ENCODE data around the gene C9orf85. TPM values are rescaled to one million over a fixed set of nuclear protein-coding genes. Genes with fewer than 3 reads are reported as not detected.
A peak's percentile ranks its signal among the peaks of the same experiment; 100 is the strongest.

C9orf85 gene, protein sequence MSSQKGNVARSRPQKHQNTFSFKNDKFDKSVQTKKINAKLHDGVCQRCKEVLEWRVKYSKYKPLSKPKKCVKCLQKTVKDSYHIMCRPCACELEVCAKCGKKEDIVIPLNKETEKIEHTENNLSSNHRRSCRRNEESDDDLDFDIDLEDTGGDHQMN
- polyA plus RNA-seq (2012; ENCODE audit: insufficient read depth, insufficient read length): 9.8 TPM

DNA sequence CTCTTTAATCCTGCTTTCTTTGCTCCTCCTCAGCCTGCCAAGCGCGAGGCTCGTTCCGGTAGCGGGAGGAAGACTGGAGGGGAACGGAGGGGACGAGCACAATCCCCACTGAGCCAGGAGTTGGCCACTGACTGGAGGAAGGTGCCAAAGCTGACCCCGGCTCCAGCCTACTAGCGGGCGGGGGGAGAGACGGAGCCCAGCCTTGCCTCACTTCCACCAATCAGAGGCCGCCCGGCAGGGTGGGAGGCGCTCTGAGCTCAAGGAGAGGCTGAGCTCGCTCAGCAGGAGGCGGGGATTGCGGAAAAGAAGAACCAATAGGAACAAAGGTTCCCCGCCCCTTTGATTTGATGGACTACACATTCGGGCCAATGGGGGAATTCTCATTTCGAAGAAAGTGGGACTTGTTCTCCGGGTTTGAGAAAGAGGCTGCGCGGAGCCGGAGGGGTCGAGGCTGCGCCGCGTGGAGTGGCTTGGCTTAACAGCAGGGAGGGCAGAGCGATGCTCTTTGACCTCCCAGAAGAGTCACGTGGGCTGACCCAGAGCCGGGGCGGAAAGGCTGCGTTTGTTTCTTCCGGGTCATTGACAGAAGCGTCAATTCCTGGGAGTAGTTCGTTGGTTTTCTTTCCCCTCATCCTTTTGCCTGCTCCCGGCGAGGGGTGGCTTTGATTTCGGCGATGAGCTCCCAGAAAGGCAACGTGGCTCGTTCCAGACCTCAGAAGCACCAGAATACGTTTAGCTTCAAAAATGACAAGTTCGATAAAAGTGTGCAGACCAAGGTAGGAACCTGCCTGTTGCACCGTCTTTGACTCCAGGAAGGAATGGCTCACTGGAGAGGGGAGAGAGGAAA, at the start of gene C9orf85, which contains the start of gene ABHD17B:
Gene C9orf85 (plus strand): TSS at position 579 of the 847 bp plus-strand sequence. CDS start 96 bp downstream, at position 675.
Gene ABHD17B (minus strand): TSS at position 133 of the 847 bp plus-strand sequence. CDS start 36,113 bp downstream, outside the sequence.
- peak within 1 kb of the TSS; percentile 95 for H3K4me3 ChIP-seq (ENCODE audit: low read length)
- DNase-seq (ENCODE audit: low read depth, low spot score): peak; percentile 100

DNA sequence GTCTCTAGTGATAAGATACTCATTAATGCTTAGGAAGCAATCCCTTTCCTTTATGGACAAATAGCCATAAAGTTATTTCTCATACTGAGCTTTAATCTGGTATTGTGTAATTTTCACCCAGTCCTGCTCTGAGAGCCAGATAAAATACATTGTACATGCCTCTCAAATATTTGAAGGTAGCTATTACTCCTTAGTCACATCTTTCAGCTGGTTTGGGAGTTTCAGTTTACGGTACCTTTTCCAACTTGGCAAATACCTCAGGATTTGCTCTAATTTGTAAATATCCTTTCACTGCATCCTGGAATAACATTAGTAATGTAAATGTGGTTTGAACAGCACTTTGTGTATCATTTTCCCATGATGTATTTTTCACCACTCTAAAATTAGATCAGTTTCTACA, 47.8 kb upstream of the C9orf85 start:
- no peak for DNase-seq (ENCODE audit: low read depth, low spot score)
- no peak overlapping the region for H3K4me3 ChIP-seq (ENCODE audit: low read length)

DNA sequence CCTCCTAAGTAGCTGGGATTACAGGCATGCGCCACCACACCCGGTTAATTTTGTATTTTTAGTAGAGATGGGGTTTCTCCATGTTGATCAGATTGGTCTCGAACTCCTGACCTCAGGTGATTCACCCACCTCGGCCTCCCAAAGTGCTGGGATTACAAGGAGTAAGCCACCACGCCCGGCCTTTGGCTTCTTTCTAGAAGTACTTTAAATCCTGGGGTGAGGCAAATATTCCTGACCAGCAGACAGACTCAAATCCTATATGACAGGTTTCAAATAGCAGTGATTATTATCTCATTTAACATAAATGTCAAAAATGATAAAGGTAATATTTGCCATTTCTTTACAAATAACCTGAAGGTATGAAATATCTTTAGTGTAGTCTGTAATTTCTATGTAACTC, 36.1 kb upstream of the C9orf85 start:
- DNase-seq (ENCODE audit: low read depth, low spot score): no peak
- H3K4me3 ChIP-seq (ENCODE audit: low read length): no peak overlapping the region

DNA sequence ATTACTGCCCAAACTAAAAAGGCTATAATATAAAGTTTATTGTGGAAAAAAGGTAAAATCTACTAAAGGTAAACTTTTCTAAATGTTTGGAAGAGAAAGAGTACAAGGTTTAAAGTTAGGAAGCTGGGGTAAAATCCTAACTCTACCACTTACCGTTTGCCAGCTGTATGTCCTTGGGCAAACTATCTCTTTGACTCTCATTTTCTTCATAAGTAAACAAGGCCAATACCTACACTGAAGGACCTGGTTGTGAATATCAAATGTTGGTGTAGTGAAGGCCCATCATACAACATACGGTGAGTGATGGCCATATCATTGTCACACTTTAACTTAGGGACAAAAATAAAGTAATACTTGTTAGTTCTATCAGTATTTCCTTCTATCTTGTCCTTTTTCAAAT, 35.3 kb upstream of the C9orf85 start:
- no peak for DNase-seq (ENCODE audit: low read depth, low spot score)
- no peak overlapping the region for H3K4me3 ChIP-seq (ENCODE audit: low read length)

DNA sequence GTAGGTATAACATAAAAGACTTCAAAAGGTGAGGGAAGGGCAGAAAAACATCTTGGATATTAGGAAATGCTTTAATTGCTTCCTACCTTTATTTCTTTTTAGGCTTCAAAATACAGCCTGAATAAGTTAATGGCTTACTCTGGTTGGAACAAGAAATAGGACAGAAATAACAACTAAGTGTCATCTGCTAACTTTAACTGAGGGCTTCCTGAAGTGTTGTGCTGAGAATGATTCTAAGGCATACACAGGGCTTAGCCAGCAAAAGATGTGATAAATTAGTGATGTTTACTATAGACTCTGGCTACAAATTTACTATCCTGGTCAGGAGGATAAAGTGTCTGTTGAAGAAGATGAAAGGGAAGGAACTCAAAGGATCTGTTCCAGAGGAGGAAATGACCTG, 34.6 kb upstream of the C9orf85 start:
- DNase-seq (ENCODE audit: low read depth, low spot score): no peak
- no peak overlapping the region for H3K4me3 ChIP-seq (ENCODE audit: low read length)

DNA sequence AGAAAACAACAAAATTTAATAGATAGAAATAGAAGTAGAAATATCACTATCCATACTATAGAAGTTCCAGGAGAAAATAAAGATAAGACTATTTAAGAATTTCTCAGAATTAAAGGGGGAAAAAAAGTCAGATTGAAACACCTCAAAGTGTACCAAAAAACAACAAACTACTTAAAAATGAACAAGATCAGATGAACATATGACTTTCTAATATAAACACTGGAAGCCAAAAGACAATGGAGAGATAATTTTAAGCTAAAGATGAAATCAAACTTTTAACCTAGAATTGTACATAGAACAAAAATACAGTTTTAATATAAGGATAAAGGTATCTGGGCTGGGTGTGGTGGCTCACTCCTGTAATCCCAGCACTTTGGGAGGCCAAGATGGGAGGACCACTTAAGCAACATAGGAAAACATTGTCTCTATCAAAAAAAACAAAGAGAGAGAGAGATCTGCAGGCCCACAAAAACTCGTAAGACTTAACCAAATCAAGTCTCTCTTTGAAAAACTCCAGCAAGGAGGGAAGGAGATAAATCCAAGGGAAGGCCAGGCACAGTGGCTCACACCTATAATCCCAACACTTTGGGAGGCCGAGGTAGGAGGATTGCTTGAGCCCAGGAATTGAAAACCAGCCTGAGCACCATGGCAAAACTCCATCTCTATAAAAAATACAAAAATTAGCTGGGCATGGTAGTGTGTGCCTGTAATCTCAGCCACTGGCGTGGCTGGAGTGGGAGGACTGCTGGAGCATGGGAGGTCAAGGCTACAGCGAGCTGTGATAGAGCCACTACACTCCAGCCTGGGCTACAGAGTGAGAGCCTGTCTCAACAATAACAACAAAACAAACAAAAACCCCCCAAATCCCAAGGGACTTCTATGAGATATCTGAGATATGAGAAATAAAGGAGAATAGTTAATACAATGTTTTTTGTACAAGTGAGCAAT, 32.8 kb upstream of the C9orf85 start:
- H3K4me3 ChIP-seq (ENCODE audit: low read length): no peak overlapping the region
- no peak for DNase-seq (ENCODE audit: low read depth, low spot score)

DNA sequence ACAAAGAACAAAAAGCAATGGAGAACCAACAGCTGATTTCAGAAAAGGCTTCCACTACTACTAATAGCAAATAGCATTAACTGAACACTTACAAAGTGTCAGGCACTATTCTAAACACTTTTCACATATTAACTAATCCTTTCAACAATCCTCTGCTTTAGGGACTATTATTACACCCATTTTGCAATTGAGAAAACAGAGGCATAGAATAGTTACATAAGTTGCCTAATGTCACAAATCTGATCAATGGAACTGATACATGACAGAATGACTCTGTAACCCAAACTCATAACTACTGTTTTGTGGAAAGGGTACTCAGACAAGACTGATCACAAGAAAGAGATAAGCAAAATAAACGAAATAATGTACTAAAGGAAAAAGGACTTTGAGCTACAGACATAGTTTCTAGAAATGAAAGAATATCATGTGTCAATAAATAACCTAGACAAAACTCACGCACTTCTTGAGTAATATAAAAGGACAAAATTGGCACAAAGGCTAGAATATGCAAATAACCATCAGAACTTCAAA, 31.7 kb upstream of the C9orf85 start:
- H3K4me3 ChIP-seq (ENCODE audit: low read length): no peak overlapping the region
- DNase-seq (ENCODE audit: low read depth, low spot score): no peak

DNA sequence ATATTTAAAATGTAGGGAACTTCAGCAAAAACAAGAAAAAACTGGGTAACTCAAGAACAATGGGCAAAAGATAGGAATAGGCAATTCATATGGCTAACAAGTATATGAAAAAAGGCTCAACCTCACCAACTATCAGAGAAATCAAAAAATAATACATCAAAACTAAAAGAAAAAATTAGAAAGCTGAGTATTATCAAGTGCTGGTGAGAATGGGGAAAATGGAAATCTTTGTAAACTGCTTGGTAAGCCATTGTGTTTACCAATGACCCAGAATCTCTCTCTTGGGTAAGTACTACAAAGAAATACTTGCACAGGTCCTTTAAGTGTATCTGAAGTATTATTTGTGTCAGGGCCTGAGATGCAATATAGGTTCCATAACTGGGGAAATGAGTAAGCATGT, 27.4 kb upstream of the C9orf85 start:
- no peak for DNase-seq (ENCODE audit: low read depth, low spot score)
- H3K4me3 ChIP-seq (ENCODE audit: low read length): no peak overlapping the region

DNA sequence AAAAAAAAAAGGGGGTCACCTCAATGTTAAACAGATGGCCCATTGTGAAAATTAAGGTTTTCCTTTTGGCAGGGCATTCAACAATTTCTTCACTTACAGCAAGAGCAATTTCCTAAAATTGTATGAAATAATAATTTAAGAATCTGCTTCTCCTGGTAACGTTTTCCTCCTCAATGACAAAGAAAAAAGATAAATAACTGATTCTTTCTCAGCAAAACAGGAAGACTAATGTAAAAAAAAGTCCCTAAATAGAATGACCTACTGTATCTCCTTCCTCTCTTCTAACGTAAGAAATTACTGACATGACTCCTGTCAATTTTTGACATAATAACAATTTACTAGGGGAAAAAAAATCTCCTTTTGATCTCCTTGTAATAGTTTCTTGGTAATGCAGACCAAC, 26.0 kb upstream of the C9orf85 start:
- H3K4me3 ChIP-seq (ENCODE audit: low read length): no peak overlapping the region
- DNase-seq (ENCODE audit: low read depth, low spot score): no peak

DNA sequence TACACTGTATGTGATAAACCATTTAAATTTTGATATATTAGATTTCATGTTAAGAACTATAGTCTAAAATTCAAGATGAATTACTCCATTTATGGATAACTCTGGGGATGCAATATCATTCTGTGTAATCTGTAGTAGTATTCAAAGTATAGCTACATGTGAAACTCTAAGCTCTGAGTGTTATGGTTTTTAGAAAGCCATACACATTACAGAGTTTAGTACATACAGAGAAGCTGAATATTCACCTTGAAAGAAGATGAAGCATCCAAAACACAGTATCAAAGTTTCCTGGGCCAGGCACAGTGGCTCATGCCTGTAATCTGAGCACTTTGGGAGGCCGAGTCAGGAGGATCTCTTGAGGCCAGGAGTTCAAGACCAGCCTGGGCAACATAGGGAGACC, 25.4 kb upstream of the C9orf85 start:
- no peak overlapping the region for H3K4me3 ChIP-seq (ENCODE audit: low read length)
- DNase-seq (ENCODE audit: low read depth, low spot score): no peak

DNA sequence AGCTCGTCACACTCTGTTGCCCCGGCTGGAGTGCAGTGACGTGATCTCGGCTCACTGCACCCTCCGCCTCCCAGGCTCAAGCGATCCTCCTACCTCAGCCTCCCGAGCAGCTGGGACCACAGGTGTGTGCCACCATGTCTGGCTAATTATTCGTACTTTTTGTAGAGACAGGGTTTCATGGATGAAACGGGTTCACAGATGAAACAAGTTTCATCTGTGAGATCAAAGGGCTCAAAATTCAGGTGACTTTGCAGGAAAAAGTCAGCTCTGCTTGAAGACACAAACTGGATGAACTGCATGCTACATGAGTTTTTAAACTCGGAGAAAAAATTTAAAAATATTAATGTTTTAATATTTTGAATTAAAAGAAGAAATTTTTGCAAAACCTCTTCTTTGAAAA, 24.9 kb upstream of the C9orf85 start:
- H3K4me3 ChIP-seq (ENCODE audit: low read length): no peak overlapping the region
- no peak for DNase-seq (ENCODE audit: low read depth, low spot score)

DNA sequence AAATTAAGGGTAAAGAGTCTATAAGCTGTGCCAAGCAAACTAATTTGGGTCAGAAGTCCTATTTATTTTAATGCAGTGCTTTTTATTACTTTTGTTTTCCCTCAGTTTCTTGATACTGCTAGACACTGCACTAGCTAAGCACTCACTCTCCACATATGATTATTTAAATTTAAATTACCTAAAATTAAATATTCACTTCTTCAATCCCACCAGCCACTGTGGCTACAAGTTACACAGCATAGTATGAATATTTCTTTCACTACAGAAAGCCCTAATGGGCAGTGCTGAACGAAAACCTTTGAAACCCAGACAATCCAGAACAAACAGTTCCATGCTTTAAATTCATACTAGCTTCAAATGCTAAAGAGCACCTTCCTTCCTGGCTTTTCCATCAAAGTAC, 24.1 kb upstream of the C9orf85 start:
- DNase-seq (ENCODE audit: low read depth, low spot score): no peak
- H3K4me3 ChIP-seq (ENCODE audit: low read length): no peak overlapping the region

DNA sequence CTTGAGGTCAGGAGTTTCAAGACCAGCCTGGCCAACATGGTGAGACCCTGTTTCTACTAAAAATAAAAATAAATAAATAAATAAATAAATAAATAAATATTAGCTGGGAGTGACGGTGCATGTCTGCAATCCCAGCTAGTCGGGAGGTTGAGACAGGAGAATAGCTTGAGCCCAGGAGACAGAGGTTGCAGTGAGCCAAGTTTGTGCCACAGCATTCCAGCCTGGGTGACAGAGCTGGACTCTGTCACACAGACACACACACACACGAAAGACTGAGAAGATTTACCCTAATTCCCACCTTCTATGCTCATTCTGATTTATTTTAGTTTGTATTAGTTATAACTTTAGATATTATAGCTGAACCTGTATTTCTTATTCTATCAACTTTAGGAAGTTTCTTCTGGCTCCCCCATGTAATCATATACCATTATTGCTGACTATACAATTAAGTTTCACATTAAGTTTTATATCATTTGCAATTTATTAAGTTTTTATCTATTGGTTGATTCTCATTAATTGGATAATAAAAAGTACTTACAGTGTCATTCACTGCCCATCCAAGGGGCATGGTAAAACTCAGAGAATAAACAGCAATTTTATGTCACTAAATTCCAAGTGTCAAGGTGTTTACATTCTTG, 21.3 kb upstream of the C9orf85 start:
- DNase-seq (ENCODE audit: low read depth, low spot score): no peak
- no peak overlapping the region for H3K4me3 ChIP-seq (ENCODE audit: low read length)

DNA sequence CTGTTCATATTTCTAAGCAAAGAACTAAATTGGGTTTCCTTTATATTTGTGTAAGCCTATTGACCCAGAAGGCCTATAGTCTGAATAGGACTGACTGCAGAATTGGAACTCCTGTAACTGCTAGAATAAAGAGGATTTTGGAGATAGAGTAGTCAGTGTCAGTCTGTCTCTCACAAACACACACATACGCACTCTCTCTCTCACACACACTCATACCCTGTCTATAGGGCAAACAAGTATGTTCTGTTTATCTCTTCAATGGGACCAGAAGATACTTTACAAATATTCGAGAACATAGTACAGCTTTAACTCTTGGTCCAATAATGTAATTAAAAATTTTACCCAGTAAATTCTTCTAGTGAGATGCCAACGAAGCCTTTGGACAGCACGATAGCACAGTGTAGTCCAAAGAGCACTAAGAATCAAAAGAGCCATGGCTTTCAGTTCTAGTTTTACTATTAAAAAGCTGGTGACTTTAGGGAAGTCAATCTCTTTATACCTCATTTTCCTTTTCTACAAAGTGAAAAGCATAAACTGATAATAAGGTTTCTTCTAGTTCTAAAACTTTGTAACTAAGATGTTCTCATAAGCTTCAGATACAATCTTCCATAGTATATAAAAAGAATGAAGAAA, 19.8 kb upstream of the C9orf85 start:
- DNase-seq (ENCODE audit: low read depth, low spot score): no peak
- H3K4me3 ChIP-seq (ENCODE audit: low read length): no peak overlapping the region

DNA sequence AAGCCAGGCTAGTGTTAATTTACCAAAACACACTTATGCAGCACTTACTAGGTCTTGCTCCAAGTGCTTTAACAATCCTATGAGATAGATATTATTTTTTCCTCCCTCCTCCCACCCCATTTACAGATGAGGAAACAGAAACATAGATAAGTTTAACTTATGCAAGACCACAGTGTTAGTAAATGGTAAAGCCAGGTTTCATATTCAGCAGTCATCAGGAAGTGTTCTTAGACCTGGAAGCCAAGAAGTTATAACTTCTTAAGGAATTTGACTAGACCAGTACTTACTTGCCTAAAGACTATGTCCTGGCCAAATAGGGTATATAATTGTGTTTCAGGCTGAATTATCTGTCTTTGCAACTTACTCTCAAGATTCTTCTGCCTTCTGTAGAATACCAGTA, 16.3 kb upstream of the C9orf85 start:
- H3K4me3 ChIP-seq (ENCODE audit: low read length): peak overlapping the region; percentile 27; the same call in 1 of the 2 replicates
- DNase-seq (ENCODE audit: low read depth, low spot score): no peak

DNA sequence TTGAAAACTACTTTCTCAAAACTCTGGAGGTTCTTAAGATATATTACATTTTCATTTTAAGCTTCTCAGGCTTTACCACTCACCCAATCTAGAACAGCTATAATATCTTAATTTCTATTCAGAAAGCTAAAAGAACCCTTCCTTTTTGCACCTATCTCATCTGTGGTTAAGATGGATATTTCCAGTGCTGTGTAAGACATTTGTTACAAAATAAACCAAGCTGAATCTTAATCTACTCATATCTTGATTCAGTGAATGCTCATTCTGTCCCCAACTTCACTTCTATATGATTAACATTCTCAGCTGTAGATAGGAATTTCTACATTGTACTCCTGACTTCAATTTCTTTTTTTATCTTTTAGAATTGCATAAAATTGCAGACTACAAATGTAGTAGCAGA, 15.5 kb upstream of the C9orf85 start:
- peak overlapping the region; percentile 13; the same call in 1 of the 2 replicates for H3K4me3 ChIP-seq (ENCODE audit: low read length)
- no peak for DNase-seq (ENCODE audit: low read depth, low spot score)

DNA sequence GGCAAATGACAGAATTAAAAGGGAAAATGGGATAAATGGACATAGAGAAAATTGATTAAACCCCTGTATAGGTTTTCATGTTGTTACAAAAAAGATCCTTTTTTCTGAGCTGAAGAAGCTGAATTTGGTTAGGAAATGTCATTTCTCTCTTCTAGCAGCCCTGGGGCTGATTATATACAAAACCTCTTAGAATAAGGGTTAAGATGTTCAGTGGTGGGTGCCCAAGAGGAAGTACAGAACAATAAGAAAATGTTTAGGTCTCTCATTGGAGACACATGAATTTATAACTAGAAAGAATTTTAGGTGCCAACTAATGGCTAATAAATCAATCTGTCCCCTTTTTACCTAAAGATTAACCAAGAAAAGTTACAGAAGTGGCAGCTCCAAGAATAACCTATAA, 14.7 kb upstream of the C9orf85 start:
- no peak for DNase-seq (ENCODE audit: low read depth, low spot score)
- peak overlapping the region; percentile 37 for H3K4me3 ChIP-seq (ENCODE audit: low read length)

DNA sequence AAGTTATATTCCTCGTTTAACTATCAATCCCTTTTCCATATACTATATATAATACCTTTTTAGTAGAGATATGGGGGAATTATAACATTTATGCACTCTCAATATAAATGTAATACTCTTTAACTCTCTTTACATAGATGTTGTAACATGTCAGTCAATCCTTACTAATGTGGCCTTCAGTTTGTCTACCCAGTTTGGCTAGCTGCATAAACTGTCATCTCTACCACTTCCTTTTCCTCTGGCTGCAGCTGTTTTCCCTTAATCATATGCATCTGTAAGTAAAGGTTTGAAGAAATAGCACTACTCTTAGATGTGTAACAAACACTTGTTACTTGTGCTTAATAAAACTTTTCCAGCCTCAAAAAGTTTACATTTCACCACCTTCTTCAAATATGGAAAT, 13.9 kb upstream of the C9orf85 start:
- peak overlapping the region; percentile 37 for H3K4me3 ChIP-seq (ENCODE audit: low read length)
- peak; percentile 97 for DNase-seq (ENCODE audit: low read depth, low spot score)

All from Jurkat, Clone E6-1 (cell line).